GM19438 (cell line): ENCODE measurements around the gene WWOX.

Experiments used
- ATAC-seq: cut with Tn5 transposase; IDR thresholded peaks from one replicate; pipeline ENCODE4 v1.9.1; 2021; ENCODE audit warnings: low read depth; ENCODE audit not compliant: unreplicated experiment

WWOX gene

GRCh38 chr16:78931678-78932077 is 832.2 kb downstream of the WWOX start:
- no peak for ATAC-seq

GRCh38 chr16:78932355-78932943 is 833.0 kb downstream of the WWOX start:
- ATAC-seq, result no peak

GRCh38 chr16:78936060-78936459 is 836.6 kb downstream of the WWOX start:
- ATAC-seq, result no peak

GRCh38 chr16:78939597-78939996 is 840.1 kb downstream of the WWOX start:
- ATAC-seq, result no peak

- ATAC-seq, result no peak
Observed at GRCh38 chr16:78942625-78943245, 843.3 kb downstream of the WWOX start.

GRCh38 chr16:78945336-78945735 is 845.9 kb downstream of the WWOX start:
- no peak for ATAC-seq

- ATAC-seq, result no peak
Observed at GRCh38 chr16:78946556-78946955, 847.1 kb downstream of the WWOX start.

GRCh38 chr16:78950768-78951167 is 851.3 kb downstream of the WWOX start:
- no peak for ATAC-seq

GRCh38 chr16:78952630-78953029 is 853.2 kb downstream of the WWOX start:
- ATAC-seq, result no peak

GRCh38 chr16:78953526-78953925 is 854.1 kb downstream of the WWOX start:
- ATAC-seq, result no peak

- ATAC-seq, result no peak
Observed at GRCh38 chr16:78955206-78955605, 855.8 kb downstream of the WWOX start.

- ATAC-seq, result no peak
Observed at GRCh38 chr16:78956859-78957258, 857.4 kb downstream of the WWOX start.

GRCh38 chr16:78957317-78958100 is 858.1 kb downstream of the WWOX start:
- no peak for ATAC-seq

GRCh38 chr16:78961464-78961863 is 862.0 kb downstream of the WWOX start:
- no peak for ATAC-seq

GRCh38 chr16:78962457-78962929 is 863.0 kb downstream of the WWOX start:
- ATAC-seq, result peak; percentile 69

GRCh38 chr16:78967948-78968347 is 868.5 kb downstream of the WWOX start:
- no peak for ATAC-seq

GRCh38 chr16:78969721-78970120 is 870.3 kb downstream of the WWOX start:
- no peak for ATAC-seq

- no peak for ATAC-seq
Observed at GRCh38 chr16:78970650-78971049, 871.2 kb downstream of the WWOX start.

- ATAC-seq, result no peak
Observed at GRCh38 chr16:78972006-78972405, 872.6 kb downstream of the WWOX start.

GRCh38 chr16:78972986-78973385 is 873.5 kb downstream of the WWOX start:
- ATAC-seq, result no peak

- ATAC-seq, result no peak
Observed at GRCh38 chr16:78976212-78976611, 876.8 kb downstream of the WWOX start.

GRCh38 chr16:78980825-78981224 is 881.4 kb downstream of the WWOX start:
- ATAC-seq, result no peak
